ENCODE results near the gene EFNA4. TPM values are rescaled to one million over a fixed set of nuclear protein-coding genes. Genes with fewer than 3 reads are reported as not detected.
A peak's percentile ranks its signal among the peaks of the same experiment; 100 is the strongest.

Gene EFNA4
- total RNA-seq, 3 donors from 2014 or later: 4.2 to 4.5 (median 4.3) TPM

DNA sequence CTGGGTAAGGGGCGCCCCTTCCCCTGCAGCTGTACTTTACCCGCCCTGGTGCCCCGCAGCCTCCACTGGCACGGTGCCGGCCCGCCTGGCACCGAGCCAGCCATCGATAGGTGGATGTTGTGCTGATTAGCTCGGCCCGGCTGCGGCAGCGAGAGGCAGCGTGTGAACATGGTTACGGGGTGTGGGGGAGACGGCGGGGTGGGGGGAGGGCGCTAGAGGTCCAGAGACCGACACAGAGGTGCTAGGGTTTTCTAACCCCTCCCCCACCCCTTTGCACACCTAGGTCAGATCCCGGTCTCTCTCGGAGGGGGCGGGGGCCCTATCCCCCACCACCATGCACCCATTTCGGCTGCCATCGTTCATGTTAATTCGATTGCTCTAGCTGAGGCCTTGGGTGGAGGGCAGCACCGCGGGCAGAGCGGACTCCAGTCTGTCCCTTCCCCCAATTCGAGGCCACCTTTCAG is 6.7 kb downstream of the EFNA4 start:
- H3K9me3 Mint-ChIP-seq: no peaks in the 10 kb centered on the region
- peak overlapping the region; percentile 19 for H3K4me3 Mint-ChIP-seq
- H3K4me1 Mint-ChIP-seq (ENCODE audit: low read depth): peaks cover 18% of the 10 kb centered on the region
- peaks cover 4% of the 10 kb centered on the region for H3K36me3 Mint-ChIP-seq (ENCODE audit: insufficient read depth)
- no peak for DNase-seq
- H3K27me3 Mint-ChIP-seq (ENCODE audit: low read depth): no peaks in the 10 kb centered on the region
- ATAC-seq: no peak

- peak; percentile 96 to 98 for ATAC-seq
- H3K9me3 Mint-ChIP-seq: no peaks in the 10 kb centered on the region
- H3K4me1 Mint-ChIP-seq (ENCODE audit: low read depth): peaks cover 18% of the 10 kb centered on the region
- peak overlapping the region; percentile 19 for H3K4me3 Mint-ChIP-seq
- peaks cover 4% of the 10 kb centered on the region for H3K36me3 Mint-ChIP-seq (ENCODE audit: insufficient read depth)
- H3K27me3 Mint-ChIP-seq (ENCODE audit: low read depth): no peaks in the 10 kb centered on the region
- peak; percentile 61 for DNase-seq
These were observed 7.4 kb downstream of the EFNA4 start for GRCh38 chr1:155070721-155071569.

GRCh38 chr1:155071701-155072100 is 8.2 kb downstream of the EFNA4 start:
- H3K4me3 Mint-ChIP-seq: peak overlapping the region; percentile 5
- H3K9me3 Mint-ChIP-seq: no peaks in the 10 kb centered on the region
- peaks cover 4% of the 10 kb centered on the region for H3K36me3 Mint-ChIP-seq (ENCODE audit: insufficient read depth)
- ATAC-seq (no peak), DNase-seq (no peak)
- H3K4me1 Mint-ChIP-seq (ENCODE audit: low read depth): peaks cover 18% of the 10 kb centered on the region
- H3K27me3 Mint-ChIP-seq (ENCODE audit: low read depth): no peaks in the 10 kb centered on the region

DNA sequence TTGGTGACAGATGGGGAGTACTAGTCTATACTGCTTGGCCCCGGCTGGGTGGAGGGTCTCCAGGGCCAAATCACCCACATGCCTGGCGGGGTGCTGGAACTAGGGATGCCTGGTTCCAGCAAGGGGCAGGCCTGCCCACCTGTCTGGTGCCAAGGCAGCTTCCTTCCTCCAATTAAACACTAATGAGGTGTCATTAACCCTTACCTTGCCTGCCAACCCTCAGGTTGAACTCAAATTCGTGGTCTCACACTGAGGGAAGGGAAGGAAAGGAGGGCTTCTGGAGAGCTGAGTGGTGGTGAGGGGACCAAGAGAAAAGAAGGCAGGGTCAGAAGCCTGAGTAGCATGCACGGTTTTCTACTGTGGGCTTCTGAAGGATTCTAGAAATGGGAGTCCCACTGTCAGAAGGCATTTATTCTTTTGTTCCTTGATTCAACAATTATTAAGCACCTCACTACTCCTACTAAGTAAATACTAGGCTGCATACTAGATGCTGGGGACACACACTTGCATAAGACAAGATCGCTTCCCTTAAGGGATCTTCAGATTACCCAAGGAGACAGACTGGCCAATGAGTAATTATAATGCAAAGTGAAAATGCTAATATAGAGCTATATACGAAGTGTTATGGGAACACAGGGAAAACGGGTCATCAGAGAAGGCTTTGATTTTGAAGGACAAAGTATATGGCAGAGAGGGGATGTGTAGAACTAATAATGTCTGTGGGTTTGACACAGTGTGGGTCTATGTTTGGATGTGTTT is 9.2 kb downstream of the EFNA4 start:
- Mint-ChIP-seq H3K36me3 (ENCODE audit: insufficient read depth) (peaks cover 2% of the 10 kb centered on the region), H3K9me3 (no peaks in the 10 kb centered on the region), H3K4me3 (no peak overlapping the region), H3K4me1 (ENCODE audit: low read depth) (peaks cover 18% of the 10 kb centered on the region), H3K27me3 (ENCODE audit: low read depth) (no peaks in the 10 kb centered on the region)
- DNase-seq: no peak
- no peak for ATAC-seq

GRCh38 chr1:155073377-155074242 is 10.1 kb downstream of the EFNA4 start:
- Mint-ChIP-seq H3K4me1 (ENCODE audit: low read depth) (peaks cover 18% of the 10 kb centered on the region), H3K36me3 (ENCODE audit: insufficient read depth) (no peaks in the 10 kb centered on the region), H3K27me3 (ENCODE audit: low read depth) (no peaks in the 10 kb centered on the region), H3K4me3 (no peak overlapping the region), H3K9me3 (no peaks in the 10 kb centered on the region)
- DNase-seq (no peak), ATAC-seq (no peak)

GRCh38 chr1:155075535-155075934 is 12.0 kb downstream of the EFNA4 start:
- no peak for ATAC-seq
- no peak for DNase-seq
- Mint-ChIP-seq H3K9me3 (no peaks in the 10 kb centered on the region), H3K36me3 (ENCODE audit: insufficient read depth) (no peaks in the 10 kb centered on the region), H3K4me3 (no peak overlapping the region), H3K27me3 (ENCODE audit: low read depth) (peaks cover 9% of the 10 kb centered on the region), H3K4me1 (ENCODE audit: low read depth) (peaks cover 24% of the 10 kb centered on the region)

- Mint-ChIP-seq H3K4me1 (ENCODE audit: low read depth) (peaks cover 28% of the 10 kb centered on the region), H3K36me3 (ENCODE audit: insufficient read depth) (no peaks in the 10 kb centered on the region), H3K4me3 (no peak overlapping the region), H3K9me3 (no peaks in the 10 kb centered on the region), H3K27me3 (ENCODE audit: low read depth) (peaks cover 13% of the 10 kb centered on the region)
- DNase-seq: no peak
- no peak for ATAC-seq
These were observed 12.8 kb downstream of the EFNA4 start for GRCh38 chr1:155076371-155076770.

GRCh38 chr1:155077346-155077745 is 13.8 kb downstream of the EFNA4 start:
- H3K4me3 Mint-ChIP-seq: peak overlapping the region; percentile 2
- H3K27me3 Mint-ChIP-seq (ENCODE audit: low read depth): peaks cover 20% of the 10 kb centered on the region
- no peak for ATAC-seq
- no peak for DNase-seq
- no peaks in the 10 kb centered on the region for H3K9me3 Mint-ChIP-seq
- peaks cover 32% of the 10 kb centered on the region for H3K4me1 Mint-ChIP-seq (ENCODE audit: low read depth)
- no peaks in the 10 kb centered on the region for H3K36me3 Mint-ChIP-seq (ENCODE audit: insufficient read depth)

DNA sequence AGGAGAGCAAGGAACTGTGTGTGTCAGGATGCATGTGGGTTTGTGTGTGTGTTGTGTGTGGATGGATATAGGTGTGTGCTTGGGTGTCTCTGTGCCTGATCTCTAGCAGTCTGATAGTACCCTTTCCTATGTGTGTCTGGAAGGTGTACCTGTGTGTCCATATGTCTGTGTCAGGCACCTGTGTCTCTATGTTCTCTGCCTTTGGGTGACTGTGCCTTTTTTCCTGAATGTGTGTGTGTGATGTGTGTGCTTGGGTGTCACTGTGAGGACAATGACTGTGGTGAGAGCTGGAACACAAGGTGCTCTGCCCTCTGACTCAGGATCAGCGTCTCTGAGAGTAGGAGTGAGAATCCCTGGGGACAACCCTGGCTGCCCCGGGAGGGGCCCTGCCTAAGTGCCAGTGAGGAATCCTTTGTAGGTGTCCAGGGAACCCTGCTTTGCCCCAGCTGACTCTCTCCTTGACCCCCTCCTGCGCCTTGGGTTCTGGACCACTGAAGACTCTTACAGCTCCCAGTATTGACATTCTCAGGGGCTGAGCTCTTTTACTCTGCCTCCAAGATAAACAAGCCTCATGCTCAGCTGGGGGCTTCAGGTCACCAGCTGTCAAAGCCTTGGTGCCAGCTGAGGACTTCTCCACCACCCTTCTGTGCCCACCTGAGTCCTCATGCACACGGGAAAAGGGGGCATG is 14.4 kb downstream of the EFNA4 start:
- Mint-ChIP-seq H3K4me3 (peak overlapping the region; percentile 22), H3K9me3 (no peaks in the 10 kb centered on the region), H3K36me3 (ENCODE audit: insufficient read depth) (no peaks in the 10 kb centered on the region), H3K4me1 (ENCODE audit: low read depth) (peaks cover 35% of the 10 kb centered on the region), H3K27me3 (ENCODE audit: low read depth) (peaks cover 26% of the 10 kb centered on the region)
- ATAC-seq: peak in 1 of 2 donors; percentile 26
- no peak for DNase-seq

DNA sequence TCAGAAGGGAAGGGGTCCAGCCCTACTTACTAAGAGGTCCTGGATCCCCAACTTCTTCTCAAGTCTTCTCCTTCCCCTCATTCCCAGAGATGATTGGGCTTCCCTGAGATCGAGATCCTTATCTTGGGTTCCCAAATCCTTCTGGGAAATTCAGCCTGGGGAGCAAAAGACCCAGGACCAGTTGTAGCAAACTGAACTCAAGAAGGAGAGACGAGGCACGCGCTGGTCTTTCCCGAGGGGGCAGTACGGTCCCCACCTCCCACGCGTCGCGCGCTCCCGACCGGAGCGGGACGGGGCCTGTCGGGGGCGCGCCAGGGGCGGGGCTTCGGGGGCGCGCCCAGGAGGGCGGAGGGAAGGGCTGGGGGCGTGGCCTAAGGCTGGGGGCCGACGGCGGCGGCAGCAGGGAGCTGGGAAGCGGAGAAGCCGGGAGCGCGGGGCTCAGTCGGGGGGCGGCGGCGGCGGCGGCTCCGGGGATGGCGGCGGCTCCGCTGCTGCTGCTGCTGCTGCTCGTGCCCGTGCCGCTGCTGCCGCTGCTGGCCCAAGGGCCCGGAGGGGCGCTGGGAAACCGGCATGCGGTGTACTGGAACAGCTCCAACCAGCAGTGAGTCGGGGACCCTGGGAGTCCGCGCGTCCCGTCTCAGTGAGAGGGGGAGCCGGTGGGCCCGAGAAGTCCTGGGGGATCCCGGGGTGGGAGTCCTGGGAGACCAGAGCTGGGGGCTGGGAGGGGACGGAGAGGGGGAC is 15.1 kb downstream of the EFNA4 start, which contains the start of gene EFNA3:
Gene EFNA3, plus strand, starts transcription at position 369 of the 741 bp plus-strand sequence. Its CDS starts 105 bp downstream, at position 474.
- Mint-ChIP-seq H3K36me3 (ENCODE audit: insufficient read depth) (no peaks in the 10 kb centered on the region), H3K4me3 (peak within 1 kb of the TSS; percentile 68), H3K27me3 (ENCODE audit: low read depth) (peaks cover 32% of the 10 kb centered on the region), H3K4me1 (ENCODE audit: low read depth) (peaks cover 30% of the 10 kb centered on the region), H3K9me3 (no peaks in the 10 kb centered on the region)
- ATAC-seq (peak; percentile 24 to 35), DNase-seq (peak; percentile 65)

DNA sequence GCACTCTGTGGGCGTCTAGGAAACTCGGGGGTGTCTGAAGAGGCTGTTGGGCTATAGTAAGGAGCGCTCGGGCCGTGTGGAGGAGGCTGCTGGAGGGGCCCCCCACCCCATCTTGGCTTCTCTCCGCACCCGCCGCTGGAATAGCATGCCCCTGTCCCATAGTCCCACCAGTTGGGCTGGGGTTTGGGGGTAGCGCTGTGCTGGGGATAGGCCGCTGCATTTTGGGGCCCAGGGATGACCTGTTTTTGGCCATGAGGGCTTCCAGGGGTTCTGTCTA is 15.6 kb downstream of the EFNA4 start:
- DNase-seq (no peak), ATAC-seq (peak; percentile 1 to 3)
- no peaks in the 10 kb centered on the region for H3K36me3 Mint-ChIP-seq (ENCODE audit: insufficient read depth)
- H3K4me1 Mint-ChIP-seq (ENCODE audit: low read depth): peaks cover 31% of the 10 kb centered on the region
- peaks cover 37% of the 10 kb centered on the region for H3K27me3 Mint-ChIP-seq (ENCODE audit: low read depth)
- peak overlapping the region; percentile 68 for H3K4me3 Mint-ChIP-seq
- no peaks in the 10 kb centered on the region for H3K9me3 Mint-ChIP-seq

DNA sequence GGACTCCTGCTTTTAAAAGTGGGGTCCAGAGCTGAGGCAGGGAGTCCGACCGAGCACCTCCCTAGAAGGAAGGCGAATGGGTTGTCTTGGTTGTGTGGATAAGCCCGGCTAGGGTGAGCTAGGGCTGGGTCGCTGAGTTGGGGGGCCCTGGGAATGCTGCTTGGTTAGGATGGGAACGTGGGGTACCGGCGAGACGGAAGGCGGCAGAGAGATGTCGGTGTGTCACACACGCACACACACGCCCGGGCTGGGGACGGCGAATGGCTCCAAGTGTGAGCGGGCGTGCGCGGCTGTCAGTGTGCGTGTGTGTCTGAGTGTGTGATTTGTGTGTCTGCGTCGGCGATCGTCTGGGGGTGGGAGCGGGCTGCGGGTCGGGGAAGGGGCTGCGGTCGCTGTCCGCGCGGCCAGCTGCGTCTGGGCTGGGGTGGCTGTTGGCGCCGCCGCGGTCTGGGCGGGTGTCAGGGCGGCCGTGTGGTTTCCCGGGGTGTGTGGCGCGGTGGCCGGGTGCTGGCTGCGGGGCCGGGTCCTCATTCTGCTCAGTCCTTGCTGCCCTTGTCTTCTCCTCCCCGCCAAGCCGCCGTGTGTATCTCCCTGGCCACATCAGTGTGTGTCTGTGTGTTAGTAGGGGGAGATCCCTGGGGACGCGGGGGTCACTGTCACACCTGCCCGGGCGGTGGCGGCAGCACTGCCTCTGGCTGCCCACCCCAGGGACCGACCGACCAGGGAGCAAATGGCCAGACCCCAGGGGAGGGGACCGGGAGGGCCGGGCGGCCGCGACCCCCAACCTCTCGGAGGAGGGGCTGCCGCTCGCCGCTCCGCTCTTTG is 16.2 kb downstream of the EFNA4 start:
- Mint-ChIP-seq H3K9me3 (no peaks in the 10 kb centered on the region), H3K36me3 (ENCODE audit: insufficient read depth) (no peaks in the 10 kb centered on the region), H3K4me3 (peak overlapping the region; percentile 68), H3K4me1 (ENCODE audit: low read depth) (peaks cover 36% of the 10 kb centered on the region), H3K27me3 (ENCODE audit: low read depth) (peaks cover 41% of the 10 kb centered on the region)
- DNase-seq (peak; percentile 18), ATAC-seq (peak; percentile 5 to 11)

Data from activated T-cell treated with anti-CD3 and anti-CD28 coated beads, Interleukin-2, amount 50 U/mL, for 4 hours (primary cell).